ENCODE data around the gene WNT3A. TPM values are rescaled to one million over a fixed set of nuclear protein-coding genes. Genes with fewer than 3 reads are reported as not detected.

Gene WNT3A
- polyA plus RNA-seq, 1 donor (not counting 4 experiments of a cell fraction or from before 2014, with no cell fraction given), result 0.07 TPM

DNA sequence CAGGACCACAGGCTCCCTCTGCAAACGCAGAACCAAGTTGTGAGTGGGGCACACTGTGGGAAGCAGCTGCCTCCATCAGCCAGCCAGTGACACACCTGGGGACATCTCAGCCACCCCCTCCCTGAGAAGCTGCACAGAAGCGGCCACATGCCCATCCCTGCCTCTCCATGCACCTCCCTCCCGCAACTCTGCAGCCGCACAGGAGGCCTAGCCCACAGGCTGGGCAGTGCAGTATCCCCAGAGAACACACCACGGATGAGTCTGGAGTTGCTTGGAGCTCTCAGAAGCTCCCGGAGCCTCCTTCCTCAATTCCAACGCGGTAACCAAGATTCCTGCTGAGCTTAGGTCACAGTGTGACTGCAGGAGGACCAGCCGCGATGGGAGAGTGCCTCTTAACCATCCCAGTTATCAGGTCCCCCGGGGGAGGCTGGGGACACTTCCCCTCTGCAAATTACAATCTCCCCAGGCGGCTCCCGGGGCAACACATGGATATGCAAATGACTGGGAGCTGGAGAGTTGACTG is 1.2 kb upstream of the WNT3A start:
- no peak for FAIRE-seq
- Histone ChIP-seq H3K27ac (ENCODE audit: control insufficient read depth, insufficient read depth, low read length) (no peak overlapping the region), H4K20me1 (ENCODE audit: control insufficient read depth, extremely low read depth, insufficient read depth, low read length) (no peaks in the 10 kb centered on the region), H3K9me3 (ENCODE audit: control insufficient read depth, low read depth, low read length) (no peaks in the 10 kb centered on the region), H3K4me3 (ENCODE audit: control insufficient read depth in 2 of 3, extremely low read depth in 1 of 3, insufficient read depth in 2 of 3, low read depth in 1 of 3, low read length in 3 of 3) (no peak overlapping the region), H3K4me1 (ENCODE audit: control insufficient read depth, extremely low read depth, insufficient read depth, low read length) (peaks cover 9% of the 10 kb centered on the region), H3K9ac (ENCODE audit: control insufficient read depth, extremely low read depth, insufficient read depth, low read length) (no peak overlapping the region), H3K79me2 (ENCODE audit: control insufficient read depth, insufficient read depth, low read length) (no peaks in the 10 kb centered on the region), H3K36me3 (ENCODE audit: control insufficient read depth in 2 of 2, extremely low read depth in 1 of 2, insufficient read depth in 2 of 2, low read length in 2 of 2) (no peaks in the 10 kb centered on the region), H3K4me2 (ENCODE audit: control insufficient read depth, extremely low read depth, insufficient read depth, low read depth, low read length) (no peak overlapping the region), H2AFZ (ENCODE audit: control insufficient read depth, low read length) (no peak overlapping the region), H3K9me1 (ENCODE audit: control insufficient read depth, extremely low read depth, insufficient read depth, low read length) (no peaks in the 10 kb centered on the region), H3K27me3 (ENCODE audit: control insufficient read depth, extremely low read depth, insufficient read depth, low read length) (peaks cover 71% of the 10 kb centered on the region)
- dilution Hi-C loops (cut with MboI; ENCODE audit: extremely low pct_ligation_motif_present, low sequenced_read_pairs), result no loop called here
- no peak for TF ChIP-seq EZH2 (IDR thresholded peaks at IDR 0.05; ENCODE audit: low read length)
- TF ChIP-seq, protein P1, sequence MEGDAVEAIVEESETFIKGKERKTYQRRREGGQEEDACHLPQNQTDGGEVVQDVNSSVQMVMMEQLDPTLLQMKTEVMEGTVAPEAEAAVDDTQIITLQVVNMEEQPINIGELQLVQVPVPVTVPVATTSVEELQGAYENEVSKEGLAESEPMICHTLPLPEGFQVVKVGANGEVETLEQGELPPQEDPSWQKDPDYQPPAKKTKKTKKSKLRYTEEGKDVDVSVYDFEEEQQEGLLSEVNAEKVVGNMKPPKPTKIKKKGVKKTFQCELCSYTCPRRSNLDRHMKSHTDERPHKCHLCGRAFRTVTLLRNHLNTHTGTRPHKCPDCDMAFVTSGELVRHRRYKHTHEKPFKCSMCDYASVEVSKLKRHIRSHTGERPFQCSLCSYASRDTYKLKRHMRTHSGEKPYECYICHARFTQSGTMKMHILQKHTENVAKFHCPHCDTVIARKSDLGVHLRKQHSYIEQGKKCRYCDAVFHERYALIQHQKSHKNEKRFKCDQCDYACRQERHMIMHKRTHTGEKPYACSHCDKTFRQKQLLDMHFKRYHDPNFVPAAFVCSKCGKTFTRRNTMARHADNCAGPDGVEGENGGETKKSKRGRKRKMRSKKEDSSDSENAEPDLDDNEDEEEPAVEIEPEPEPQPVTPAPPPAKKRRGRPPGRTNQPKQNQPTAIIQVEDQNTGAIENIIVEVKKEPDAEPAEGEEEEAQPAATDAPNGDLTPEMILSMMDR (optimal IDR thresholded peaks at IDR 0.05 in 1 of 3, IDR thresholded peaks at IDR 0.05 in 1 of 3, conservative IDR thresholded peaks at IDR 0.05 in 1 of 3; ENCODE audit: extremely low read depth in 1 of 3, insufficient read depth in 2 of 3, low read length in 3 of 3), result no peak
- no peak for DNase-seq (ENCODE audit: low read depth, low spot score)

DNA sequence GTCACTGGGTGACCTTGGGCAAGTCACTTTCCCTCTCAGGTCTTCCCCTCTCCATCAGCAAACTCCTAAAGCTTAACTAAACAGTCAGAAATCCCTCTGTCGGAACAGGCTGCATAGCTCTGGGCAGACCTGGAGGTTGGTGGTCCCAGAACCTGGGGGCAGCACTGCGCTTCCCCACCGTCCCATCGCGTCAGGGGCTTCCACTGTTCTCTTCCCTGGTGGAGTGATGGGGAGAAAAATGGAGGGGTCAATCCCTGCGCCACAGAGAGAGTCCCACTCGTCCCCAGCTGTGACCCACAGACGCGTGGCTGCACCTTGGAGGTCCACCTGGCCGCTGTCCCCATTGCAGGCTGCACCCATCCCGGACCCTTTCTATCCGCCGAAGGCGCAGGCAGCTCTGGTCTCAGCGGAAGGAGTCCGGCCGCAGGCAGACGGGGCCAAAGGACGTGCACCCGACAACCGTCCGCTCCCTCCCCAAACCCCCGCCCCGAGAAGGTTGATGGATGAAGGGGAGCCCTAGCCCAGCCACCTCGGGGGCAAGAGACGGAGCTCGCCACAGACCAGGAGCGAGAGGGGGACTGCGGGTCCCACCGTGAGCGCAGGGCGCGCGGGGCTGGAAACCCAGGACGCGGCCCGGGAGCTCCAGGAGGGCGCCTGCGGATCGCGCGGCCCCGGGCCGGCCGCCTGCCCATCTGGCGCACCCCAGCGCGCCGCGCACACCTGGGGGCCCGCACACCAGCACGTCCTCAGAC is 588 bp upstream of the WNT3A start:
- H3K9me1 ChIP-seq (ENCODE audit: control insufficient read depth, extremely low read depth, insufficient read depth, low read length), result no peaks in the 10 kb centered on the region
- peak overlapping the region; percentile 32 for H3K4me2 ChIP-seq (ENCODE audit: control insufficient read depth, extremely low read depth, insufficient read depth, low read depth, low read length)
- H3K4me1 ChIP-seq (ENCODE audit: control insufficient read depth, extremely low read depth, insufficient read depth, low read length), result peaks cover 9% of the 10 kb centered on the region
- DNase-seq (ENCODE audit: low read depth, low spot score) (no peak), FAIRE-seq (no peak)
- TF ChIP-seq, protein P1 (optimal IDR thresholded peaks at IDR 0.05 in 1 of 3, IDR thresholded peaks at IDR 0.05 in 1 of 3, conservative IDR thresholded peaks at IDR 0.05 in 1 of 3; ENCODE audit: extremely low read depth in 1 of 3, insufficient read depth in 2 of 3, low read length in 3 of 3), result no peak
- TF ChIP-seq EZH2 (IDR thresholded peaks at IDR 0.05; ENCODE audit: low read length), result peak; percentile 93
- H3K27ac ChIP-seq (ENCODE audit: control insufficient read depth, insufficient read depth, low read length), result no peak overlapping the region
- no peaks in the 10 kb centered on the region for H3K36me3 ChIP-seq (ENCODE audit: control insufficient read depth in 2 of 2, extremely low read depth in 1 of 2, insufficient read depth in 2 of 2, low read length in 2 of 2)
- no peaks in the 10 kb centered on the region for H3K79me2 ChIP-seq (ENCODE audit: control insufficient read depth, insufficient read depth, low read length)
- no peaks in the 10 kb centered on the region for H3K9me3 ChIP-seq (ENCODE audit: control insufficient read depth, low read depth, low read length)
- no peaks in the 10 kb centered on the region for H4K20me1 ChIP-seq (ENCODE audit: control insufficient read depth, extremely low read depth, insufficient read depth, low read length)
- dilution Hi-C loops (cut with MboI; ENCODE audit: extremely low pct_ligation_motif_present, low sequenced_read_pairs), result no loop called here
- H2AFZ ChIP-seq (ENCODE audit: control insufficient read depth, low read length), result peak overlapping the region; percentile 9
- H3K4me3 ChIP-seq (ENCODE audit: control insufficient read depth in 2 of 3, extremely low read depth in 1 of 3, insufficient read depth in 2 of 3, low read depth in 1 of 3, low read length in 3 of 3), result no peak overlapping the region
- H3K27me3 ChIP-seq (ENCODE audit: control insufficient read depth, extremely low read depth, insufficient read depth, low read length), result peaks cover 67% of the 10 kb centered on the region
- H3K9ac ChIP-seq (ENCODE audit: control insufficient read depth, extremely low read depth, insufficient read depth, low read length), result no peak overlapping the region

Data from keratinocyte (primary cell).